ENCODE data around the gene ELANE.

ELANE gene

GRCh38 chr19:807627-808422 lies 44.3 kb upstream of the ELANE start:
- H3K4me1 ChIP-seq (ENCODE audit: insufficient read depth, poor library complexity, severe bottlenecking) = no peaks in the 10 kb centered on the region
- H3K27ac ChIP-seq (ENCODE audit: poor library complexity, severe bottlenecking) = no peak overlapping the region
- peaks cover 87% of the 10 kb centered on the region for H3K36me3 ChIP-seq (ENCODE audit: low read depth)
- no peak for ATAC-seq (ENCODE audit: low read depth)
- no peak for TF ChIP-seq CTCF (IDR thresholded peaks at IDR 0.05; ENCODE audit: poor library complexity, severe bottlenecking)
- no peak overlapping the region for H3K4me3 ChIP-seq (ENCODE audit: severe bottlenecking)
- H3K27me3 ChIP-seq (ENCODE audit: insufficient read depth, poor library complexity, severe bottlenecking) = no peaks in the 10 kb centered on the region
- no peaks in the 10 kb centered on the region for H3K9me3 ChIP-seq (ENCODE audit: severe bottlenecking)
- no peak for DNase-seq (ENCODE audit: low spot score)

GRCh38 chr19:808423-808775 lies 43.7 kb upstream of the ELANE start:
- Histone ChIP-seq H3K4me3 (ENCODE audit: severe bottlenecking) (no peak overlapping the region), H3K27me3 (ENCODE audit: insufficient read depth, poor library complexity, severe bottlenecking) (no peaks in the 10 kb centered on the region), H3K27ac (ENCODE audit: poor library complexity, severe bottlenecking) (no peak overlapping the region), H3K9me3 (ENCODE audit: severe bottlenecking) (no peaks in the 10 kb centered on the region), H3K4me1 (ENCODE audit: insufficient read depth, poor library complexity, severe bottlenecking) (no peaks in the 10 kb centered on the region), H3K36me3 (ENCODE audit: low read depth) (peaks cover 81% of the 10 kb centered on the region)
- TF ChIP-seq CTCF (IDR thresholded peaks at IDR 0.05; ENCODE audit: poor library complexity, severe bottlenecking) = no peak
- ATAC-seq (ENCODE audit: low read depth) = no peak
- no peak for DNase-seq (ENCODE audit: low spot score)

GRCh38 chr19:810077-810855 lies 41.8 kb upstream of the ELANE start:
- no peaks in the 10 kb centered on the region for H3K9me3 ChIP-seq (ENCODE audit: severe bottlenecking)
- H3K27me3 ChIP-seq (ENCODE audit: insufficient read depth, poor library complexity, severe bottlenecking) = no peaks in the 10 kb centered on the region
- no peak overlapping the region for H3K27ac ChIP-seq (ENCODE audit: poor library complexity, severe bottlenecking)
- ATAC-seq (ENCODE audit: low read depth) = no peak
- H3K4me3 ChIP-seq (ENCODE audit: severe bottlenecking) = no peak overlapping the region
- DNase-seq (ENCODE audit: low spot score) = no peak
- no peak for TF ChIP-seq CTCF (IDR thresholded peaks at IDR 0.05; ENCODE audit: poor library complexity, severe bottlenecking)
- peaks cover 63% of the 10 kb centered on the region for H3K36me3 ChIP-seq (ENCODE audit: low read depth)
- no peaks in the 10 kb centered on the region for H3K4me1 ChIP-seq (ENCODE audit: insufficient read depth, poor library complexity, severe bottlenecking)

GRCh38 chr19:810883-811489 lies 41.1 kb upstream of the ELANE start:
- no peak for ATAC-seq (ENCODE audit: low read depth)
- no peaks in the 10 kb centered on the region for H3K4me1 ChIP-seq (ENCODE audit: insufficient read depth, poor library complexity, severe bottlenecking)
- no peak for TF ChIP-seq CTCF (IDR thresholded peaks at IDR 0.05; ENCODE audit: poor library complexity, severe bottlenecking)
- H3K27ac ChIP-seq (ENCODE audit: poor library complexity, severe bottlenecking) = no peak overlapping the region
- H3K36me3 ChIP-seq (ENCODE audit: low read depth) = peaks cover 58% of the 10 kb centered on the region
- H3K9me3 ChIP-seq (ENCODE audit: severe bottlenecking) = no peaks in the 10 kb centered on the region
- no peak overlapping the region for H3K4me3 ChIP-seq (ENCODE audit: severe bottlenecking)
- no peaks in the 10 kb centered on the region for H3K27me3 ChIP-seq (ENCODE audit: insufficient read depth, poor library complexity, severe bottlenecking)
- no peak for DNase-seq (ENCODE audit: low spot score)
